Measurements from ENCODE around the gene TPBG.

DNA sequence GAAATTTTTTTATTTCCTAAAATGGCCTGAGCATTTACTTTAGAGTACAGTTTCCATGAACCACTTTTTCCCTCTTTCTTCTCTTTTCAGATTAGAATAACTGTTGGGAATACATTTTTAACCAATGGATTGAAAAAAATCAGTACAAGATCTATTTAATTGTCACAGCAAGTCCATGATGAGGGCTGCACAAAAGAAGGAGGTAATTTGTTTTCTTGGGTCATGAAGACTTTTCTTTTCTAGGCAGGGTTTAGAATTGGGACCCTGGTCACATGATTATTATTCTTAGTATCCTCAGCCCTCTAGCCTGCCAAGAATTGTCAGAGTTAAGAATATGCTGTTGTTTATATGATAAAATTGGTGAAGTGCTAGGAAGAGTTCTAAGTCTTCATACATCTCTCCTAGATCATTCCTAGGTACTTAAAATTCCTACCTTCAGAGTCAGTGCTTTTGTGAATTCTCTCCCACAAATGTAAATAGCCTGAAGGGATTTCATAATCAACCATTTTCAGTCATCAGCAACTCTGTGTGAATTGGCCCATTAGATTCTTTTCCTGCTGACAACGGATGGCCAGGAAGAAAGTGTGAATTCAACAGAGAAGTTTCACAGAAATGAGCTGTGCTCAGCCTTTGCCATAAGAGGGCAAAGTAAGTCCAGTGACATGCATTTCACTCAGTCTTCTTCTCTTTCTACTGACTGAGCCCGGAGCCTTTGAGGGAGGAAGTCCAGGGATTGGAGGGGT, 32.4 kb upstream of the TPBG start:
- TF ChIP-seq YY1 (IDR thresholded peaks at IDR 0.05; ENCODE audit: insufficient read depth, insufficient read length), result no peak
- no peak for TF ChIP-seq ZNF274 (IDR thresholded peaks at IDR 0.05; ENCODE audit: low read depth, low read length)
